ENCODE data around the gene APBA2. TPM values are rescaled to one million over a fixed set of nuclear protein-coding genes. Genes with fewer than 3 reads are reported as not detected.

APBA2 gene
- total and polyA plus RNA-seq, 2 of the 4 experiments (the other 2 are of a cell fraction), result 21.7 to 33.0 TPM

DNA sequence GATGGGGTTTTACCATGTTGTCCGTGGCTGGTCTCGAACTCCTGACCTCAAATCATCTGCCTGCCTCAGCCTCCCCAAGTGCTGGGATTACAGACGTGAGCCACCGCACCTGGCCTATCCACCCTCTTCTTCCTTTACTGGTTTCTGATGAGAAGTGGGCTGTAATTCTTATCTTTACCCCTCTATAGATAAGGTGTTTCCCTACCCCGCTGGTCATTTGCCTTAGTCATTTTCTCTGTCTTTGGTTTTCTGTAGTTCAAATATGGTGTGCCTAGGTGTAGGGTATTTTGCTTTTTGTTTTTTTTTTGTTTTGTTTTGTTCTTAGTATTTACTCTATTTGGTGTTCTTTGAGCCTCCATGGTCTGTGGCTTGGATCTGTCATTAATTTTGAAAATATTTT lies 41.3 kb downstream of the APBA2 start:
- Histone ChIP-seq H2BK120ac (ENCODE audit: low read depth, low read length) (no peak overlapping the region), H2BK20ac (ENCODE audit: low read depth, low read length) (no peak overlapping the region), H3K27ac (ENCODE audit: insufficient read depth, low read length) (no peak overlapping the region), H3K9me1 (ENCODE audit: insufficient read depth, low read length) (peaks cover 2% of the 10 kb centered on the region), H4K91ac (ENCODE audit: insufficient read depth, low read depth, low read length) (no peak overlapping the region), H3K18ac (ENCODE audit: low read depth, low read length) (no peak overlapping the region), H3K4me2 (ENCODE audit: low read depth, low read length) (no peak overlapping the region), H3K36me3 (ENCODE audit: control insufficient read depth, insufficient read depth, low read length) (peaks cover 8% of the 10 kb centered on the region), H3K4ac (ENCODE audit: low read depth, low read length) (no peak overlapping the region), H3K56ac (ENCODE audit: extremely low read depth, insufficient read depth, low read length) (no peak overlapping the region), H4K5ac (ENCODE audit: low read depth, low read length) (no peak overlapping the region), H2AK5ac (ENCODE audit: low read depth, low read length) (no peak overlapping the region), H2BK5ac (ENCODE audit: low read depth, low read length, poor library complexity, severe bottlenecking) (no peak overlapping the region), H2AFZ (replicated peaks; ENCODE audit: low read length, poor library complexity) (no peak overlapping the region), H3K4me1 (ENCODE audit: control insufficient read depth, insufficient read depth, low read length) (no peaks in the 10 kb centered on the region), H4K20me1 (ENCODE audit: insufficient read depth, low read length) (peaks cover 4% of the 10 kb centered on the region; the same call in 1 of the 2 replicates), H4K8ac (ENCODE audit: low read depth in 2 of 2, low read length in 2 of 2) (no peak overlapping the region), H3K23ac (ENCODE audit: low read depth, low read length) (no peak overlapping the region), H3K9ac (ENCODE audit: low read depth, low read length) (no peak overlapping the region), H2AK9ac (replicated peaks; ENCODE audit: low read depth, low read length, poor library complexity) (no peak overlapping the region), H2BK15ac (ENCODE audit: low read depth, low read length) (no peak overlapping the region), H3K9me3 (ENCODE audit: control insufficient read depth, insufficient read depth, low read length) (no peaks in the 10 kb centered on the region), H3K14ac (replicated peaks; ENCODE audit: low read depth, low read length) (no peak overlapping the region), H3K27me3 (ENCODE audit: control insufficient read depth, insufficient read depth, low read length) (no peaks in the 10 kb centered on the region), H3K79me1 (ENCODE audit: low read depth in 1 of 2, low read length in 2 of 2) (peaks cover 0 to 27% of the 10 kb centered on the region in 2 experiments), H3K4me3 (ENCODE audit: insufficient read depth, low read depth, low read length) (no peak overlapping the region)
- no TSS peak for BruUV-seq (replicated peaks)
- WGBS, 2 experiments (ENCODE audit: extremely low coverage in 2 of 2, insufficient read length in 1 of 2), result no CpG with 5 or more reads among the region's 5 CpGs
- ChIA-PET CTCF (no interaction called here), POLR2A (ENCODE audit: unreplicated experiment) (no interaction called here)
- ATAC-seq (ENCODE audit: low read depth) (no peak), DNase-seq (no peak)
- no peak for TF ChIP-seq RAD21 (IDR thresholded peaks at IDR 0.05; ENCODE audit: low read length)
- TF ChIP-seq, protein P1, sequence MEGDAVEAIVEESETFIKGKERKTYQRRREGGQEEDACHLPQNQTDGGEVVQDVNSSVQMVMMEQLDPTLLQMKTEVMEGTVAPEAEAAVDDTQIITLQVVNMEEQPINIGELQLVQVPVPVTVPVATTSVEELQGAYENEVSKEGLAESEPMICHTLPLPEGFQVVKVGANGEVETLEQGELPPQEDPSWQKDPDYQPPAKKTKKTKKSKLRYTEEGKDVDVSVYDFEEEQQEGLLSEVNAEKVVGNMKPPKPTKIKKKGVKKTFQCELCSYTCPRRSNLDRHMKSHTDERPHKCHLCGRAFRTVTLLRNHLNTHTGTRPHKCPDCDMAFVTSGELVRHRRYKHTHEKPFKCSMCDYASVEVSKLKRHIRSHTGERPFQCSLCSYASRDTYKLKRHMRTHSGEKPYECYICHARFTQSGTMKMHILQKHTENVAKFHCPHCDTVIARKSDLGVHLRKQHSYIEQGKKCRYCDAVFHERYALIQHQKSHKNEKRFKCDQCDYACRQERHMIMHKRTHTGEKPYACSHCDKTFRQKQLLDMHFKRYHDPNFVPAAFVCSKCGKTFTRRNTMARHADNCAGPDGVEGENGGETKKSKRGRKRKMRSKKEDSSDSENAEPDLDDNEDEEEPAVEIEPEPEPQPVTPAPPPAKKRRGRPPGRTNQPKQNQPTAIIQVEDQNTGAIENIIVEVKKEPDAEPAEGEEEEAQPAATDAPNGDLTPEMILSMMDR (conservative IDR thresholded peaks at IDR 0.05; ENCODE audit: low read depth, low read length), result no peak
- no peak for TF ChIP-seq POLR2A (IDR thresholded peaks at IDR 0.05; ENCODE audit: low read depth, low read length)
- no peak for TF ChIP-seq MAZ (IDR thresholded peaks at IDR 0.05; ENCODE audit: borderline replicate concordance, low read depth, low read length)
- no peak for TF ChIP-seq BHLHE40 (IDR thresholded peaks at IDR 0.05; ENCODE audit: low read depth, low read length)
- no peak for TF ChIP-seq CHD1 (IDR thresholded peaks at IDR 0.05; ENCODE audit: low read depth, low read length)
- no peak for TF ChIP-seq CEBPB (IDR thresholded peaks at IDR 0.05; ENCODE audit: low read depth, low read length)
- TF ChIP-seq FOS (IDR thresholded peaks at IDR 0.05; ENCODE audit: low read depth, low read length), result no peak
- no peak for TF ChIP-seq RCOR1 (IDR thresholded peaks at IDR 0.05; ENCODE audit: insufficient replicate concordance, low read length)
- TF ChIP-seq NFE2L2 (IDR thresholded peaks at IDR 0.05; ENCODE audit: low read depth, low read length), result no peak
- dilution Hi-C loops (cut with HindIII; ENCODE audit: low sequenced_read_pairs, unreplicated experiment), result no loop called here
- in situ Hi-C loops (cut with MboI; ENCODE audit: low sequenced_read_pairs), result no loop called here
- intact Hi-C loops (cut with micrococcal nuclease), result no loop called here
